OCI-M1 (cell line): ENCODE data around the gene DOK5.
"Not testable (repeated sequence)": the region's sequence is repeated elsewhere in the genome, so short reads cannot be mapped to it uniquely, and the experiment has no call there.

Experiments
- DNase-seq: peaks from one replicate; lab custom pipeline; 2025; lab: John Stamatoyannopoulos, UW

DOK5 gene

DNA sequence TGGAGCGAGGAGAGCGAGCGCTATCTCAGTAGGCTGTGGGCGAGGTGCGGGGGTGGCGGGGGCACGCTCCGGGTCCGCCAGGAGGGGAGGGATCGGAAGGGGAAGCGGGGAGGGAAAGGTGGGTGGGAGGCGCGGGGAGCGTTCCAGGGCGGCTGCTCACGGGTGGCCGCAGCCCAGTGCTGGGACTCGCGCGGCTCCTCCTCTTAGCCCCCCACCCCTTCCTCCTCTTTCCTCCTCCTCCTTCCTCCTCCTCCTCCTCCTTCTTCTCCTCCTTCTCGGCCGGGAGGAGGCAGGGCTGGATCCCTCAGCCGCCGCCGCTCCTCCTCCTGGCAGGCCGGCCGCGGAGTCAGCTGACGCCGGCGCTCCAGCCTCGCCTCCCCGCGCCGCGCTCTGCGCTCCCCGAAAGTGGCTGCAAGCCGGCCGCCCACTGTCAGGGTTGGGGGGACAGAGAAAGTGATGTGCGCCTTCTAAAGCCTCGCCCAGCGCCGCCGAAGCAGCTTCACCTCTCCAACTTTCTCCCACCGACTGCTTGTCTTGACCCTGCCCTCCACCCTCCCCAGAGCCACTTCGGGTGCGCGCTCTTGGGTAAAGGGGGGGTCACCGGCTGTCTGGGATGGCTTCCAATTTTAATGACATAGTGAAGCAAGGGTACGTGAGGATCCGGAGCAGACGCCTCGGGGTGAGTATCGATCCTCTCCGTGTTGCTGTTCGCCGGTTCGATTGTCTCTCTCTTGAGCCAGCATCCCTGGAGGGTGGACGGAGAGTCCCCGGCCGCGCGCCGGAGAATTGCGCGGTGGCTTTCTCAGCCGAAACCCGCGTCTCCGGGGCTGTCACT, at the start of gene DOK5:
TSS of gene DOK5 (plus strand) at position 260 of the 835 bp plus-strand sequence. CDS start at position 614, 354 bp downstream.
- no peak for DNase-seq

DNA sequence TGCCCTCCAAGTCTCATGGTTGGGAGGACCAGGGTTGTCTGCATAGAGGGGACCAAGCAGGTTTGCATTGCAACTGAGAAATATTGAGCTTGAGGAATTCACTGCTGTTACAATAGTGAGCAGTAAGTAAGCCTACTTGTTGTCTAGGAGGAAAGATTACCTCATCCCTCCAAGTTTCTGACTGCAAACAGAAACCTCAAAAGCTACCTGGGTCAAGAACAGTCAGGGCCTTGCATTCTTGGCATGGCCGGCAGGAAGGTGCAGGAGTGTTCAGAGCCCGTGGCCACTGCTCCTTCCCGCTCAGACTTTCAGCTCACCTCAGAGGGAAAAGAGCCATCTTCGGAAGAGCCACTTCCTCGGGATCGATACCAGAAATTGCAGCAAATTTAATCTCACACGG, 46.0 kb upstream of the DOK5 start:
- DNase-seq: no peak

DNA sequence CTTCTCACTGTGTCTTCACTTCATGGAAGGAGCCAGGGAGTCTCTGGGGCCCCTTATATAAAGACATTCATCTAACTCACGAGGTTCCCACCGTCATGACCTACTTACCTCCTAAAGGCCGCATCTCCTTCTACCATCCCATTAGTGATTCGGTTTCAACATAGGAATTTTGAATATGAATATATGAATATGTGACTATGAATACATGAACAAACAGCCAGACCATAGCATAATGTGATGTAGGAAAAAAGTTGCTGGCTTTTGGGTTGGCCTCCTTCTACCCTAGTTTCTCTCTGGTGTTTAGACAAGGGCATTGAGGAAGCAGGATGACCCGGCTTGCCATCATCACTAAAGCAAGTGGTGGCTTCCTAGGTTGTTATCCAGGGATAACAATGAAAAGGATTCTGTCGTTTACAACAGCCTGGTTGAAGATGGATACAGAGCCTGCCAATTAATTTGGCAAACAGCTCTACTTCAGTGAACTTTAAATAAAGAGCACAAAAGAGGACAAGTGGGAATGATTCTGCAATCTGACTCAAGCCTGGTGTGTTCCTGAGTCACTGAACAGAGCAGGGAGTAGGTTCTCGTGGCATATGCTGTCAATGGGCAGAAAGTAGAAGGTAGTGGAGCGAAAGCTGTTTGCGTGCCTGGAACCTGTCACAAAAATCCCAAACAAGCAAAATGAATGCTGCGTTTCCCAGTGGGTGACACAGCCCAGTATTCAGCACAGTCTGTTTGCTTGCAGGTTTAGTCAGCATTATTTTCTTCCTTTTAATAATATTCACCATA, 44.0 kb upstream of the DOK5 start:
- DNase-seq: no peak

DNA sequence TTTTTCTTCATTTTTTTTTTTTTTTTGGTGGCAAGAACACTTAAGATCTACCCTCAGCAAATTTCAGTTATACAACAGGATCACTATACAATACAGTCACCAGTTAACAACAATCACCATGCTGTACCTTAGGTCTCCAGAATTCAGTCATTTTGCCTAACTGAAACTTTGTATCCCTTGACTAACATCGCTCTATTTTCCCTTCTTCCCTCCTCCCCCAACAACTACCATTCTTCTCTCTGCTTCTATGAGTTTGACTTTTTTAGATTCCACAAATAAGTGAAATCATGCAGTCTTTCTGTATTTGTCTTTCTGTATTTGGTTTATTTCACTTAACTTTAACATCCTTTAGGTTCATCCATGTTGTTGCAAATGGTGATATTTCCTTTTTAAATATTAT, 42.4 kb upstream of the DOK5 start:
- DNase-seq: no peak

DNA sequence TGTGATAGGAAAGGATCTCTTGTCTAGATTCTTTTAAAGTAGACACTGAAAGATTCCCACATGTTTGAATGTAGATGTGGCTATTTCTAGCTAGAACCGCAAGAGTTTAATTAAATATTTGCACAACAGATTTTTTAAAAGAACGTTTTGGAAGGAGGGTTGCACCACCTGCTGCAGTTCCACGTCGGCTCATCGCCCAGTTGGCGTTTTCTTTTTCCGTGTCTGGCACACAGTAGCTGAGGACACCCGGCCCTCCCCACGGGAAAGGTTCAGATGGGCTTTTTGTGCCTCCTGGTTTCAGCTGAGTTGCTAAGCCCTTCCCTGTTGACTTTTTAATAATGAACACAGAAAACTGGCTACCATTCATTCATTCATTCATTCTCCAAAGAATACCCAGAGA, 41.8 kb upstream of the DOK5 start:
- DNase-seq: no peak

DNA sequence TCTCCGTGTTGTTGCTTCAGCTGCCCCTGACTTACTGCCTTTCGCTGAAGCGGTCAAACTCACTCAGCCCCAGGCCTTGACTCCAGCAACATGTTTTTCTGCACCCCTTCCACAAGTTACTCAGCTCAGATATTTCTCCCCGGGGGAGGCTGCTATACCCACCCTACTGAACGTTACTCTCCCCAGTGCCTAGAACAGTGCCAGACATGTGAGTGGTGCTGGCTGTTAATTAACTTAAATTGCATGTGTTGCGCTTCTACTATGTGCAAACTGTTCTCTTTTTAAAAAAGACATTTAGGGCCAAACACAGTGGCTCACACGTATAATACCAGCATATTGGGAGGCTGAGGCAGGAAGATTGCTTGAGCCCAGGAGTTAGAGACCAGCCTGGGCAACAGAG, 41.2 kb upstream of the DOK5 start:
- no peak for DNase-seq

DNA sequence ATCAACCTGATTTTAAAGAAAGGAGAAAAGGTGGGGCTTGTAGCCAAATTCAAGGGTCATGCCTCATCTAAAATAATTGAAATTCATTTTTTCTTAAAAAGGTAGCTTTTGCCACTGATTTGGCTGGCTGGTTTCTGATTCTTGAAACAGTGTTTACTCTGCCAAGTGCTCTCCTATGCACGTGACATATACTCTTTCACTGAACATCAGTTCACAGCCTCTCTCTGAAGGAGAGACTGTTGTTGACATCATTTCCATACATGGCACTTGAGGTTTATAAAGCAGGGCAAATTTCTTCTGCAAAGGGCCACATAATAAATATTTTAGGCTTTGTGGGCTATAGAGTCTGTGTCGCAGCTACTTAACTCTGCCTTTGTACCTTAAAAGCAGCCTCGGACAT, 40.4 kb upstream of the DOK5 start:
- no peak for DNase-seq

DNA sequence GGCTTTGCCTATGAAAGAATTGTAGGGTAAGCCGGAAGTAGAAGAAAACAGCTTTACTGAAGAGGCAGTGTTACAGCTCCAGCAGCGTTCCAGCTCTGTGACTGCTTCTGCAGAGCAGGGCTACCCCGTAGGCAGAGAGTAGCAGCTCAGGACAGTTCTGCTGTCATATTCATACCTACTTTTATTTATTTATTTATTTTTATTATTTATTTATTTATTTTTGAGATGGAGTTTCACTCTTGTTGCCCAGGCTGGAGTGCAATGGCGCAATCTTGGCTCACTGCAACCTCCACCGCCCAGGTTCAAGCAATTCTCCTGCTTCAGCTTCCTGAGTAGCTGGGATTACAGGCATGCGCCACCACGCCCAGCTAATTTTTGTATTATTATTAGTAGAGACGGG, 39.0 kb upstream of the DOK5 start:
- not testable (repeated sequence) for DNase-seq

DNA sequence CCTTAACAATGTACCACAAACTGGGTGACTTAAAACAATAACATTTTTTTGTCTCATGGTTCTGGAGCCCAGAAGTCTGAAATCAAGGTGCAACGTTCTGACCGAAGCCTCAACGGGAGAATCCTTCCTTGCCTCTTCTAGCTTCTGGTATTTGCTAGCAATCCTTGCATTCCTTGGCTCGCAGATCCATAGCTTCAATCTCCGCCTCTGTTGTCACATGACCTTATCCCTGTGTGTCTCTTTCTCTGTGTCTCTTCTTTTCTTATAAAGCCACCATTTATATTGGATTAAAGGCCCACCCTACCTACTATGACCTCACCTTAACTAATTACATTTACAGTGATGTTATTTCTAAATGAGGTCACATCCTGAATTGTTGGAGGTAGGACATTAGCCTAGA, 37.2 kb upstream of the DOK5 start:
- DNase-seq: no peak

DNA sequence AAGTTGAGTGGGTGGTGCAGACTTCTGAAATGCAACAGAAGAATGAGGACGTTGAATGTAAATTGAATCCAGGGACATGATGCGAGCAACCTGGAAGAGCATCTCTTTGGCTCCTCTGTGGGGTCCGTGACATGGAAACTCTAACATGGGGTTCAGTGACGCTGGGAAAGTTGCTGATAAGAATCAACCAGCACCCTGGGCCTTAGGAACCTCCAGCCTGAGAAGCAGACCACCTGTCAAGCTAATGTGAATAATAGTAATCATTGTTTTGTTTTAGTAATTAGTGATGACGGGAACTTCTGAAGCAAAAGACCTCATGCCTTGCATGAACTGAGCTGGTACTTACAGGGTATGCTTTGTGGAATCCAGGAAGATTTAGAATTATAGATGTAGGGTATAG, 25.2 kb upstream of the DOK5 start:
- DNase-seq: no peak

DNA sequence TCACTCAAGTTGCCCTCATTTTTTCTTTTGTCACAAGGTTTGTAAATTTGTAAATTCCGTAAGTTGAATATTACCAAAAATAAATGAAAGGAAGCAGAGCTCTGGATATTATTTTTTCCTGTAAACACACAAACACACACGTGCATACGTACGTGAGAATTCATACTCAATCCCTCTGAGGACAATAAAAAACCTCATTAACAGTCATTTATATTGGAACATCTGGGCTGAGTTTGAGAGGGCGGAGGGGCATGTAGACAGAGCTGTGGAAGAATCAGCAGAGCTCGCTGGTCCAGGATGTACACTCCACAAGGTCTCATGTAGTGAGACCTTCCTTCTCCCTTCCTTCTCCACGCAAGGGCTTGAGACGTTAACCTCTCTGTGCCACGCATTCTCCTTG, 24.2 kb upstream of the DOK5 start:
- no peak for DNase-seq

DNA sequence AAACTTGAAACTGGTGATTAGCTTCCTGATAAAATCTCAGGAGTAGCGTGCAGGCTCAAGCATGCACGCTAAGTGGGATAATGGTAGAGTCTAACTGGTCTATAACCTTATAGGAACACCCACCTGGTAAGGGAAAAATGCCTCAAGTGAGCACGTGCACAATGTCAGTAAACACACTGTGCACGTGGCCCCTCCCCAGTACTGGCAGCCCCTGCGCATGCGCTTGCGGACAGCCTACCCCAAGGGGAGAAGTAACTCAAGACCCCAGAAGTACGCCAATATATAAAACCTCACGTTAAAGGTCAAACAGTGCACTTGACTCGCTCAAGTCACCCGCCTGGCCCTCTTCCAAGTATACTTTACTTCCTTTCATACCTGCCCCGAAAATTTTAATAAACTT, 23.1 kb upstream of the DOK5 start:
- no peak for DNase-seq

DNA sequence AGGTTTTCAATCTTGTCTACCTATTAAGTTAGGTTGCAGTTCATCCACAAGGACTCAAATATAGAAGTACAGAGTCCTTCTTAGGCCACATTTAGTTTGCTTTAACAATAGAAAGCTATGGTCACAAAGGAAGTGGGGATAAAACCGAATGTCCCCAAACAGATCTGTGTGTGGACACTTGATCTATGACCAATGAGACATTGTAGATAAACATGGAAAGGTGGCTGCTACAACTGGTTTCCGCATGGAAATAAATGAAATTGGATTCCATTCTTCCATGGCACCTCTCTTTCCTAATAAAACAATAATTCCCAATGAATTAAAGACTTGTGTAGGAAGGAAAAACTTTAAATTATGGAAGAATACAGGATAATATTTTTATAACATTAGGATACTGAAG, 20.4 kb upstream of the DOK5 start:
- DNase-seq: no peak

DNA sequence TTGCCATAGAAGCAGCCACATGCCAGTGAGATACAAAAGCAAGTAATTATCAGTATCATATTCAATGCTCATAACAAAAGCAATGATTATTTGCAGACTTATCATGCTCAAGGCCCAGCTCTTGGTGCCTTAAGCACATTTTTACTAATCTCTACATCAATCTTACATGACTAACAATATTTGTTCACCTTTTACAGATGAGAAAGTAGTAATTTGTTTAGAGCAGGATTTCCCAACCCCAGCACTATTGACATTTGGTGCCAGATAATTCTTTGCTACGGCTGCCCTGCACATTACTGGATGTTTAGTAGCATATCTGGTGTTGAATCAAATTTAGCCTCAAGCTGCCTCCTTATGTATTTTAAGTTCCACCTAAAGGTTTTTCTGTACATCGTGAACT, 19.0 kb upstream of the DOK5 start:
- no peak for DNase-seq

DNA sequence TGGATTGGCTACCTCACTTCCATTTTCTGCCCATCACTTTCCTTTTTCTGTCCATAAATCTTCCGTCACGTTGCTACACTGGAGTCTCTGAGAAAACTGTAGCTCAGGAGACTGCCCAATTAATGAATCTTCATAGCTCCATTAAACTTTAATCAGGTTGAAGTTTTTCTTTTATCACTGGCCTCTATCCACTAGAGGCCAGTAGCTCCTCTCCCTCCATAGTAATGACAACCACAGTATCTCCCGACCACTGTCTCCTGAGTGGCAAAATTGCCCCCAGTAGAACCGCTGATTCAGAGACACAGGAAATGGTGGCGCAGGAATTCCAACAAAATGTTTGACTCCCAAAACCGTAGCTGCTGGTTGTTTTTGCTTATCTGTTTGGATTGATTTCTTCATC, 18.4 kb upstream of the DOK5 start:
- no peak for DNase-seq

DNA sequence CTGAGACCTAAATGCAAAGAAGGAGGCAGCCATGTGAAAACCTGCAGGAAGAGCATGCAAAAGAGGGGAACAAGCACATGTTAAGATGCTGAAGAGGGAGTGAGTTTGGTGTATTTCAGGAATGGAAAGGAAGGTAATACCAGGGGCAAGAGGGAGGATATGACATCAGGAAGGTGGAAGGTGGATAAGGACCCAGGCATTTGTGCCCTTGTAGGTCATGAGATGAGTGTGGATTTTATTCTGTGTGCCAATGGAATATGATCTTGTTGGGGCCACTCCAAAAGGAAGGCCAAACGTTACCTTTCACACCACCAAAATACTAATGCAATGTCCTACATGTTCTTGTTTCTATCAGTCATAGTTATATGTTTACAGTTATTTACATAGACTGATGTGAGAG, 17.2 kb upstream of the DOK5 start:
- no peak for DNase-seq

DNA sequence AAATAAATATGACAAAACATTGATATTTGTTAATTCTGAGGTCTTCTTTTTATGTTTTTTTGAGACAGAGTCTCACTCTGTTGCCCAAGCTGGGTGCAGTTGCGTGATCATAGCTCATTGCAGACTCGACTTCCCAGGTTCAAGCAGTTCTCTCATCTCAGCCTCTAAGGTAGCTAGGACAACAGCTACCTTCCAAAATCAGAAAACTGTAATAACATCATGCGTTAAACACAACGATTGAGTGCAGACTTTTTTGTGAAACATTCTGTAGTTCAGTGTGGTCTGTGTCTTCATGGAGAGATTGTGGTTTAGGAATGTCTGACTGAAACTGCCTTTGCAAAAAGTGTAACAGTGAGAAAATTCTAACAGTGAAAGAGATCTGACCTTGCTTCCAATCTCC, 16.1 kb upstream of the DOK5 start:
- no peak for DNase-seq

DNA sequence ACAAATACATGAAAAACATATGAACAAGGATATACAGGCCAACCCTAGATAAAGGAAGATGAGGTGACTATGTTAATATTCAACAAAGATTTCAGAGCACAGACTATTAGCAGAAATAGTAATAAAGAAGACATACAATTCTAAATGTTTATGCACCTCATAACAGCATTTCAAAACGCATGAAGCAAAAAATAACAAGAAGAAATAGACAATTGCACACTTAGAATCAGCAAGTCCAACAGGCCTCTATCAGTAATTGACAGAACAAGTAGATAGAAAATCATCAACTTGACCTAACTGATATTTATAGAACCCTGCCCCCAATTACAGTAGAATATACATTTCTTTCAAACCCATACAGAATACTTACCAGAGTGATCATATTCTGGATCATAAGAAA, 11.4 kb upstream of the DOK5 start:
- DNase-seq: no peak

DNA sequence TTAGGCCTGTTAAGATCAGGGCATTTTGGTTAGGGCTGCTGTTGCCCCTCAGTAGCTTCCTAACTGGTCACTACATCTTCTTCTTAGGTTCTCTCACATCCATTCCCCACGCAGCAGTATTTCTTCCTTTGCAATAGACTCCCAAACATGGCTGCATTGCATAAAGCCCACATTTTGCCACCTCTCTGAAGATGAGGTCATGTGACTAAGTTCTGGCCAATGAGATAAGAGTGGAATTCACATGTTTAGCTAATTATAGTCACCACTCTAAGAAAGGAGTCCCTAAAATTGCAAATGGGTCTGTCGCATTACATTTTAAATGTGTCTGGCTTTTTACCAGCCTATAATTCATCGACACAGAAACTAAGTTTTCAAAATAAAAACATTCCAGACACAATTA, 9.3 kb upstream of the DOK5 start:
- no peak for DNase-seq

DNA sequence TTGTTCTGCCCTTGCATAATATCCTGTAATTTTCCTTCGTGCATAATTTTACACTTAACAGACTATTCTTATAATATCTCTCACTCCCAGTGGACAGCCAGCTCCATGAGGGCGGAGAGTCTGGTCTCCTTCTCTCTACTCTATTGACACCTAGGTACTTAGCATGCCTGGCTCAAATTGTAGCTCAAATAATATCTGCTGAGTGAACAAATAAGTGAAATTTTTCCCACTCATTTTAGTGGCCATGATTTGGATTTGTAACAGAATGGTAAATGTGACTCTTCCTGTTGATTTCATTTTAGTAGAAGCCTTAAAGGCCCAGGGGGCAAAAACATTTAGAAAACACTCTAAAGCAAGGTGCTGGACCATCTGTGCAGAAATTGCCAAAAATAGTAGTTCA, 7.8 kb upstream of the DOK5 start:
- DNase-seq: no peak

DNA sequence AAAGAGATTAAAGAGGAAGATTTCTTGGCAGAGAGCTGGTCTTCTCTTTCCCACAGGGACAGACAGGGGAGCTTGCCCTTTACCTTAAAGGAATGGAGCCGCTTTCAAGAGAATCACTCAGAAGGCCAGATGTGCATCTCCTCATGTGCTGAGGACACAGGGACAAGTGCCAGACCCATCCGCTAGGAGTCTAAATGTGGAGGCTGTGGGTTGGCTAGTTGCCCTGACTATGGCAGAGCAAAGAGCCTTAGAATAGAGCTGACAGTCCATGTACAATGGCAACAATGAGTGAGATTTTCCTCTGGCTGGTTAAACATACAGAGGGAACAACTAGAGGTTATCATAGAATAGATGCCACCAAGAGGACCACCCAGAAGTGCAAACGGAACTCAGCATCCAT, 7.3 kb upstream of the DOK5 start:
- no peak for DNase-seq

DNA sequence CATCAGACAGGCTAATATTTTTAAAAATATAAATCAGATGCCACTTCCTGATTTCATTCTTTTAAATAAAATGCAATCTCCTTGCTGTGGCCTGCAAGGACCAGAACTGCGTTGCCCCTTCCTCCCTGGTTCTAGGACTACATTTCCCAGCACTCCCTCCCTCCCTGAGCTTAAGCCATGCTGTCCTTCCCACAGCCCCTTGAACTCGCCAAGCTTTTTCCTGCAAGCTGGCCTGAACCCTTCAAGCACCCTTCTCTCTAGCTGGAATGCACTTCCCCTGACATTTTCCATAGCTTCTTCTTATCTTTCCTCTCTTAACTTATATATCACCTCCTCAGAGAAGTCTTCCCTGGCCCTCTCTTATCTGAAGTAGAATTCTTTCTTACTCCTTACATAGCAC, 6.1 kb upstream of the DOK5 start:
- no peak for DNase-seq

DNA sequence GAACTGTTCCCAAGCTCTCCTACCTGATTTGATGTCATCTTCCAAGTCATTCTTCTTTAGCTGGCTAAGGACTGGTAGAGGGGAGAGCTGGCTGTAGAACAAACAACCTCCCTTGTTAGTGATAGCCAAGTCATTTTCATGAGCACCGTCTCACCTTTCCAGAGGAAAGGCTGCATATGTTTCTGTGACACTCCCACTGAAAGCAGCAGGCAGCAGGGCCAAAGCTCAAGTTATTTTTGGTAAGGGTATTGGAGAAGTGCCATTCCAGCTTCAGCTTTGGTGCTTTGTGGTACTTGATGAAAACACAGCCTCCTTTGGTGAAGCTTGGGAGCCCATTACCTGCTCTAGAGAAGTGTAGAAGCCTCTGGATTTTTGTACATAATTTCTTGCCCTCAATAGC, 5.4 kb upstream of the DOK5 start:
- no peak for DNase-seq

DNA sequence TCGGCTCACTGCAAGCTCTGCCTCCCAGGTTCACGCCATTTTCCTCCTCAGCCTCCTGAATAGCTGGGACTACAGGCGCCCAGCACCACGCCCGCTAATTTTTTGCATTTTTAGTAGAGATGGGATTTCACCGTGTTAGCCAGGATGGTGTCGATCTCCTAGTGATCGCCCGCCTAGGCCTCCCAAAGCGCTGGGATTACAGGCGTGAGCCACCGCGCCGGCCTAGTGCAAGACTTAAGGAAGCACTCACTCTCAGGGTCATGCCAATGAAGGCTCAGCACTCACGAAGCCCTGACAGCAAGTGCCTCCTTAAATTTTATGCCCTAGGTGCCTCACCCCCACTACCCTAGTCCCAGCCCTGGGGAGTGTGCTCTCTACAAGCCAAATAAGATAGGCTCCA, 4.7 kb upstream of the DOK5 start:
- DNase-seq: no peak
